SK-N-SH (cell line): ENCODE data around the gene NAA38.

ENCODE experiments used
- CTCF ChIP-seq: fragments of 200-600 bp; sonication (generic); IDR thresholded peaks from 2 replicates; pipeline ENCODE4 v1.6.1; 2017; ENCODE audit warnings: antibody characterized with exemption, mild to moderate bottlenecking, moderate library complexity
- EZH2phosphoT487 ChIP-seq: fragments of 200-600 bp; sonication (generic); IDR thresholded peaks from 2 replicates; pipeline ENCODE4 v1.6.1; 2017; ENCODE audit warnings: low read depth, mixed run types, mild to moderate bottlenecking, antibody characterized with exemption, moderate library complexity, borderline replicate concordance
- NFIC ChIP-seq: IDR thresholded peaks from 2 replicates; pipeline ENCODE4 v1.4.0; 2012; ENCODE audit warnings: borderline replicate concordance
- PBX3 ChIP-seq: IDR thresholded peaks from 2 replicates; pipeline ENCODE4; 2012
- RAD21 ChIP-seq: IDR thresholded peaks from 2 replicates; pipeline ENCODE4 v1.6.1; 2012; ENCODE audit warnings: mild to moderate bottlenecking, low read length
- SMC3 ChIP-seq: IDR thresholded peaks from 2 replicates; pipeline ENCODE4 v1.6.1; 2012; ENCODE audit warnings: low read depth, low read length, improper control_type of control experiment
- USF2 ChIP-seq: fragments of 150-350 bp; IDR thresholded peaks from 2 replicates; pipeline ENCODE4 v1.6.1; 2017; ENCODE audit warnings: antibody characterized with exemption, low read length, low read depth, borderline replicate concordance

- no peak for TF ChIP-seq CTCF
- TF ChIP-seq SMC3: no peak
- no peak for TF ChIP-seq PBX3
- no peak for TF ChIP-seq RAD21
- no peak for TF ChIP-seq EZH2phosphoT487
- no peak for TF ChIP-seq USF2
- TF ChIP-seq NFIC: no peak
These were observed 22.8 kb downstream of the NAA38 start for GRCh38 chr17:7834542-7834956.
